Activated CD4-positive, alpha-beta memory T cell treated with anti-CD3 and anti-CD28 coated beads, Interleukin-2, amount 10 ng/mL, durations not matched to agents 7 days and 5 days (primary cell): ENCODE data around the gene ACADSB. TPM values are rescaled to one million over a fixed set of nuclear protein-coding genes. Genes with fewer than 3 reads are reported as not detected.
A peak's percentile ranks its signal among the peaks of the same experiment; 100 is the strongest.

Source experiments
- CTCF ChIA-PET: fragments of 350-600 bp; sonication (Branson Sonifier 250); formaldehyde crosslinking; loops from one replicate; lab custom pipeline; 2021; ENCODE audit warnings: antibody characterized with exemption, inconsistent platforms; lab: Charles Lee
- POLR2A ChIA-PET: fragments of 350-600 bp; sonication (Branson Sonifier 250); formaldehyde crosslinking; loops from one replicate; lab custom pipeline; 2021; ENCODE audit warnings: antibody characterized with exemption; lab: Charles Lee
- DNase-seq: peaks from one replicate; pipeline ENCODE4 v3.0.0-alpha.2; 2020
- H3K27ac Mint-ChIP-seq: one replicate; pipeline ENCODE4 v1.8.0; 2021; ENCODE audit warnings: mild to moderate bottlenecking, mixed read lengths
- H3K27me3 Mint-ChIP-seq: one replicate; pipeline ENCODE4 v1.8.0; 2021; ENCODE audit warnings: mixed read lengths
- H3K36me3 Mint-ChIP-seq: one replicate; pipeline ENCODE4 v1.8.0; 2021; ENCODE audit warnings: low read depth, mixed read lengths
- H3K4me1 Mint-ChIP-seq: one replicate; pipeline ENCODE4 v1.8.0; 2021; ENCODE audit warnings: mixed read lengths
- H3K4me3 Mint-ChIP-seq: one replicate; pipeline ENCODE4 v1.8.0; 2021; ENCODE audit warnings: mild to moderate bottlenecking, mixed read lengths
- H3K9me3 Mint-ChIP-seq: one replicate; pipeline ENCODE4 v1.8.0; 2021; ENCODE audit warnings: mixed read lengths
- total RNA-seq, 2 experiments: library from RNA; stranded (reverse); gene quantifications; one replicate each; pipeline ENCODE4 v1.2.3, GENCODE V29; 2021

The ACADSB gene
- total RNA-seq, 2 experiments from 2014 or later, result 21.2 to 21.7 TPM

DNA sequence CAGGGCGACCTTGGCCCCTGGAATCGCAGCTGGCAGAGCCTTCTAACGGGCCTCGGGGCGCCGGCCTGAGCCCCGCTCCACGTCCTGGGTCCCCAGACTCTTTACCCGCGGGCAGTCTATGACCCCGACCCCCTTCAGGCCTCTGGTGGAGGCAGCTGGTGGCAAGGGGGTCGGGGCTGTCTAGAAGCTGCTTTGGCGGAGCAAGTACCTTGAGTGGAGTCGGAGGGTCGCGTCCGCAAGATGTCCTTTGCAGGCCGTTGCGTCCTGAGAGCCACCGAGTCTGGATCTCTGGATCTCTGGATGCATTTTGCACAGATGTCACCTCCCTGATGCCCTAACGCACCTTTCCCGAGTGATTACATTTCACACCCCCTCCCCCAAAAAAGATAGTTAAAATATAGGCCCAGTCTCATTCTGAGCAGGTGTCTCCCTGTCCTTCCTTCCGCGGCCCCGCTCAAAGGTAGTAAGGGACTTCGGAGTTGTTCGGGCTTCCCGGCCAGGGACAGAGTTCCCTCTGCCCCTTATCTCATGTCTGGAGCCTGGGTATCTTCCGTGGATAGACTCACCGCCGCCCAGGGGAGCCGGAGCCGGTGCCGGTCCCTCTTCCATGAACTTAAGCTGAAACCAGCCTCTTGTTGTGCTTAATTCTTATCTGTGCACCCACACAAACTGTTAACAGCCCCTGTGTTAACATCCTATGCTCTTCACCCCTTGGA is 457 bp downstream of the ACADSB start:
- Mint-ChIP-seq H3K36me3 (peaks cover 11% of the 10 kb centered on the region), H3K27ac (peak overlapping the region; percentile 91), H3K4me1 (peaks cover 41% of the 10 kb centered on the region), H3K27me3 (no peaks in the 10 kb centered on the region), H3K4me3 (peak overlapping the region; percentile 93), H3K9me3 (no peaks in the 10 kb centered on the region)
- DNase-seq, result peak; percentile 21
- ChIA-PET CTCF (interaction anchor here (1.3 to 4.3 kb wide), 3 partner anchors 12 to 145 kb away, joined by 3 to 29 read pairs (median 16); partner anchors contain the start of genes BUB3 and PSTK), POLR2A (interaction anchor here (1.1 to 4.4 kb wide), 10 partner anchors 11 to 232 kb away, joined by 3 to 49 read pairs (median 10); partner anchors contain the start of genes BUB3, C10orf88 and PSTK)

DNA sequence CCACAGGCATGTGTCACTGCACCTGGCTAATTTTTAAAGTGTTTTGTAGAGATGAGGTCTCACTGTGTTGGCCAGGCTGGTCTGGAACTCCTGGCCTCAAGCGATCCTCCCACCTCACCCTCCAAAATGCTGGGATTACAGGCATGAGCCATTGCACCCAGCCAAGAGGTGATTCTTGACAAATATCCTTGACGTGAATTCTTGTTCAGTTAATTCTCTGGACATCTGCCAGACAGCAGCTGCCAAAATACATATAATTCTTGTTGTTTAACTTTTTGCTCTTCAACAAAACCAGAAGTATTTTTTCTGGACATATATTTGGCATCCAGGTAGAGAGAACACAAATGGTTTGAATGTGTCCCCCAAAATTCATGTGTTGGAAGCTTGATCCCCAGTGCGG is 3.2 kb downstream of the ACADSB start:
- no peaks in the 10 kb centered on the region for H3K9me3 Mint-ChIP-seq
- no peak for DNase-seq
- H3K27me3 Mint-ChIP-seq, result no peaks in the 10 kb centered on the region
- CTCF ChIA-PET, result interaction anchor here (1.4 kb wide), 1 partner anchor 10 kb away, joined by 9 read pairs; no protein-coding TSS in a partner anchor
- no peak overlapping the region for H3K27ac Mint-ChIP-seq
- H3K4me1 Mint-ChIP-seq, result peaks cover 29% of the 10 kb centered on the region
- POLR2A ChIA-PET, result no interaction called here
- peaks cover 11% of the 10 kb centered on the region for H3K36me3 Mint-ChIP-seq
- no peak overlapping the region for H3K4me3 Mint-ChIP-seq

DNA sequence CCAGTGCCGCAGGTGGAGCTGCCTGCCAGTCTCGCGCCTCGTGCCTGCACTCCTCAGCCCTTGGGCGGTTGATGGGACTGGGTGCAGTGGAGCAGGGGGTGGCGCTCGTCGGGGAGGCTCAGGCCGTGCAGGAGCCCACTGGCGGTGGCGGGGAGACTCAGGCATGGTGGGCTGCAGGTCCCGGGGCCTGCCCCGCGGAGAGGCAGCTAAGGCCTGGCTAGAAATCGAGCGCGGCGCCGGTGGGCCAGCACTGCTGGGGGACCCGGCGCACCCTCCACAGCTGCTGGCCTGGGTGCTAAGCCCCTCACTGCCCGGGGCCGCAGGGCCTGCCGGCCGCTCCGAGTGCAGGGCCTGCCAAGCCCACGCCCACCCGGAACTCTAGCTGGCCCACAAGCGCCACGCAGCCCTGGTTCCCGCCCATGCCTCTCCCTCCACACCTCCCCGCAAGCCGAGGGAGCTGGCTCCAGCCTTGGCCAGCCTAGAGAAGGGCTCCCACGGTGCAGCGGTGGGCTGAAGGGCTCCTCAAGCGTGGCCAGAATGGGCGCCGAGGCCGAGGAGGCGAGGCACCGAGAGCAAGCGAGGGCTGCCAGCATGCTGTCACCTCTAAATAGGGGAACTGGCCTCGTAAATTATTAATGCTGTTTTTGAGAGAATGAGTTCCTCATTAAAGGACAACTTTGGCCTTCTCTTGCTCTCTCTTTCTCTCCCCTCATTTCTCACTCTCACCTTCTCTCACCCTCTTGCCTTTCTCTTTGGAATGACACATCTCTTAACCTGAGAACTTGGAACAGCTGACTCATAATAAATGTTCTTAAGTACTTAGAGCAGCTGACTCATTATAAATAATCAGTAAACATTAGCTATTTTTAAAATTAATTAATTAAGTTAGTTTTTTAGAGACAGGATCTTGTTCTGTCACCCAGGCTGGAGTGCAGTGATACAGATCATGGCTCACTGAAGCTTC is 4.9 kb downstream of the ACADSB start:
- H3K27me3 Mint-ChIP-seq, result no peaks in the 10 kb centered on the region
- H3K36me3 Mint-ChIP-seq, result peaks cover 9% of the 10 kb centered on the region
- POLR2A ChIA-PET, result no interaction called here
- no peak overlapping the region for H3K27ac Mint-ChIP-seq
- H3K9me3 Mint-ChIP-seq, result no peaks in the 10 kb centered on the region
- CTCF ChIA-PET, result interaction anchor here (1.4 kb wide), 1 partner anchor 9 kb away, joined by 9 read pairs; no protein-coding TSS in a partner anchor
- no peak for DNase-seq
- H3K4me1 Mint-ChIP-seq, result peaks cover 17% of the 10 kb centered on the region
- no peak overlapping the region for H3K4me3 Mint-ChIP-seq

DNA sequence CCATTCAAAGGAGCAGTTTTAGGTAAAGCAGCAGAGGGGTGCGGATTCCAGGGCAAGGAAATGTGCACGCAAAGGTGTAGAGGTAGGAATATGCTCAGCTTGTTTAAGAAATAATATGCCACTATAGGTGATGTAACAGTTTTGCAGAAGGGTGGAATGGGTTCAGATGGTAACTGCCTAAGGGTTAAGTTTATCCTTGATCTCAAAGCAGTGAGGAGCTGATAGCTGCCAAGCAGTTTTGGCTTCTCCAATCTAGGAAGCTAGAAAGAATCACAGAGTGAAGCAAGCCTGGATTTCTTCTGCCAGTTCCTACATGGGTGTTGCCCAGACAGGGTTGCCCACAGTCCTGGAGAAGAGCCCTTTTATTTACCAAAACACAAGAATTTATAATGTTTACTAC is 6.0 kb downstream of the ACADSB start:
- no peak for DNase-seq

DNA sequence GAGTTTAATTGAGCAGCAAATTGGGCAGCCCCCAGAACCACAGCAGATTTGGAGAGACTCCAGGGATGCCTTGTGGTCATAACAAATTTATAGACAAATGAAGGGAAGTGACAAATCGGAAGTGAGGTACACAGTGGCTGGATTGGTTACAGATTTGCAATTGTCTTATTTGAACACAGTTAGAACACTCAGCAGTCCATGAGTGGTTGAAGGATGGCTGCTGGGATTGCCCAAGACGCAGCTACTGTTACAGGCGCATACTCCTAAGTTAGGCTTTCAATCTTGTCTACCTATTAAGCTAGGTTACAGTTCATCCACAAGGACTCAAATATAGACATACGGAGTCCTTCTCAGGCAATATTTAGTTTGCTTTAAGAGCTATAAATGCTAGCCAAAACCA is 7.4 kb downstream of the ACADSB start:
- POLR2A ChIA-PET, result no interaction called here

More for the DNA sequence above, 6.0 kb downstream of the ACADSB start:
- CTCF ChIA-PET, result no interaction called here
- Mint-ChIP-seq H3K4me1 (peaks cover 11% of the 10 kb centered on the region), H3K27me3 (no peaks in the 10 kb centered on the region), H3K9me3 (no peaks in the 10 kb centered on the region), H3K27ac (no peak overlapping the region), H3K4me3 (no peak overlapping the region), H3K36me3 (peaks cover 9% of the 10 kb centered on the region)
- POLR2A ChIA-PET, result no interaction called here

DNA sequence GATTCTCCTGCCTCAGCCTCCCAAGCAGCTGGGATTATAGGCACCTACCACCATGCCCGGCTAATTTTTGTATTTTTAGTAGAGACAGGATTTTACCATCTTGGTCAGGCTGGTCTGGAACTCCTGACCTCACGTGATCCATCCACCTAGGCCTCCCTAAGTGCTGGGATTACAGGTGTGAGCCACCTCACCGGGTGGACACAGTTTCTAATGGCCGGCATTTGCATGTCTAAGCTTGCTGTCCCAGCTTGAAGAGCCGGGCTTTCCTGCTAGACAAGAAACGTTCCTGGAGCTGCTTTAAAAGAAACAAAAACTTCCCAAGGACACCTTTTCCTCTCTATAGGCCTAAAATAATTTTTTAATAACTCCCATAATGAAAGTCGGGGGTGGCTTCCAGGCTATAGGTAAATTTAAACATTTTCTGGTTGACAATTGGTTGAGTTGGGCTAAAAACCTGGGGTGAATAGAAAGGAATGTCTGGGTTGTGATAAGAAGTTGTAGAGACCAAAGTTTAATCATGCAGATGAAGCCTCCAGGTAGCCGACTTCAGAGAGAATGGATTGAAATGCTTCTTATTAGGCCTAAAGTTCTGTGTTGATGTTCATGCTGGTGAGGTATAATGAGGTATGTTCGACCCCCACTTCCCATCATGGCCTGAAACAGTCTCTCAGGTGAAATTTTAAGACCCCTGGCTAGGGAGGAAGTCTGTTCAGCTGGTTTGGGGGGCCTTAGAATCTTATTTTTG is 8.8 kb downstream of the ACADSB start:
- no peaks in the 10 kb centered on the region for H3K4me1 Mint-ChIP-seq
- no peaks in the 10 kb centered on the region for H3K9me3 Mint-ChIP-seq
- no peak overlapping the region for H3K4me3 Mint-ChIP-seq
- ChIA-PET POLR2A (interaction anchor here (1.2 kb wide), 1 partner anchor 37 kb away, joined by 3 read pairs; the partner anchor contains the start of gene PSTK), CTCF (interaction anchor here (2.4 kb wide), 1 partner anchor 26 kb away, joined by 8 read pairs; no protein-coding TSS in a partner anchor)
- DNase-seq, result no peak
- peaks cover 2% of the 10 kb centered on the region for H3K36me3 Mint-ChIP-seq
- no peak overlapping the region for H3K27ac Mint-ChIP-seq
- H3K27me3 Mint-ChIP-seq, result no peaks in the 10 kb centered on the region

More for the DNA sequence above, 7.4 kb downstream of the ACADSB start:
- Mint-ChIP-seq H3K4me1 (no peaks in the 10 kb centered on the region), H3K36me3 (peaks cover 9% of the 10 kb centered on the region), H3K27me3 (no peaks in the 10 kb centered on the region), H3K27ac (no peak overlapping the region), H3K4me3 (no peak overlapping the region), H3K9me3 (no peaks in the 10 kb centered on the region)
- CTCF ChIA-PET, result interaction anchor here (2.4 kb wide), 1 partner anchor 27 kb away, joined by 8 read pairs; no protein-coding TSS in a partner anchor
- no peak for DNase-seq

- no peak for DNase-seq
- H3K27ac Mint-ChIP-seq, result no peak overlapping the region
- no peaks in the 10 kb centered on the region for H3K36me3 Mint-ChIP-seq
- no peak overlapping the region for H3K4me3 Mint-ChIP-seq
- CTCF ChIA-PET, result interaction anchor here (0.6 kb wide), 1 partner anchor 12 kb away, joined by 6 read pairs; no protein-coding TSS in a partner anchor
- no peaks in the 10 kb centered on the region for H3K27me3 Mint-ChIP-seq
- no peaks in the 10 kb centered on the region for H3K4me1 Mint-ChIP-seq
- no peaks in the 10 kb centered on the region for H3K9me3 Mint-ChIP-seq
- POLR2A ChIA-PET, result no interaction called here
Observed at GRCh38 chr10:123018531-123018930, 9.7 kb downstream of the ACADSB start.

DNA sequence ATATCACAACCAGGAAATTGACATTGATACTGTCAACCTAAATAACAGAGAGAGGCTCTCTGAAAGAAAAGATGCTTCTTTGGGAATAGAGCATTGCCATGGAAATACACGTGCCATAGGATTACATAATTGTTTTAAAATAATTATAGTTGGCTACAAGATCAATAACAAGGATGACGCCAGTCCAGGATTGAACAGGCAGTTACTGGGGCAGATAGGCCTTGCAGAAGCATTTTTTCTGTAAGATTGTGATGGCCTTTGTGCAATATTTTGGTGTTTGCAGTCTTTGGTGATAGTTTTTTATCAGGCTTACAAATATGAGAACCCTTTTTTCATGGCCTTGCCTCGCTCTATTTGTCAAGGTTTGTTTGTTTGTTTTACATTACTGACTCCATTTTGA is 10.5 kb downstream of the ACADSB start:
- POLR2A ChIA-PET, result no interaction called here
- Mint-ChIP-seq H3K9me3 (no peaks in the 10 kb centered on the region), H3K27ac (no peak overlapping the region), H3K4me1 (peaks cover 4% of the 10 kb centered on the region), H3K4me3 (no peak overlapping the region), H3K36me3 (no peaks in the 10 kb centered on the region), H3K27me3 (no peaks in the 10 kb centered on the region)
- DNase-seq, result no peak
- CTCF ChIA-PET, result interaction anchor here (0.6 to 1.3 kb wide), 2 partner anchors 10 to 554 kb away, joined by 3 read pairs; no protein-coding TSS in a partner anchor

GRCh38 chr10:123019941-123020703 is 11.3 kb downstream of the ACADSB start:
- CTCF ChIA-PET, result interaction anchor here (1.2 to 2.2 kb wide), 4 partner anchors 9 to 540 kb away, joined by 3 to 16 read pairs (median 3); no protein-coding TSS in a partner anchor
- no peak for DNase-seq
- Mint-ChIP-seq H3K27me3 (no peaks in the 10 kb centered on the region), H3K4me1 (peaks cover 12% of the 10 kb centered on the region), H3K9me3 (no peaks in the 10 kb centered on the region), H3K27ac (no peak overlapping the region), H3K4me3 (no peak overlapping the region), H3K36me3 (no peaks in the 10 kb centered on the region)
- POLR2A ChIA-PET, result no interaction called here

DNA sequence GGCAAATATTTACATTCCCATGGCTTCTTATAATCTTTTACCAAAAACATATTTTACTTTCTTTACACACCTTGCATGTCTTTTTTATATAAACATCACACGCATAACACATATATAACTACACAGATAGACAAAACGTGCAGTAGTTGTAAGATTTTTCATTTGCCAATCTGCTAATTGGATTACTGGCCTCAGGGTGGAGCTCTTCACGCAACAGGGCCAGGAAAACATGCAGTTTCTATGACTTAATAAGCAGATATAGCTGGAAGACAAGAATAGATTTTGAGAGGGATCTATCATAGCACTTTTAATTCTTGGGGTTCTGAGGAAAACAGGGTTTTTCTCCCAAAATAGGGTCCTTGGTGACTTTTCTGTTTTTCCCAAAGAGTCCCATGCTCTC is 12.7 kb downstream of the ACADSB start:
- H3K9me3 Mint-ChIP-seq, result no peaks in the 10 kb centered on the region
- POLR2A ChIA-PET, result no interaction called here
- no peak overlapping the region for H3K27ac Mint-ChIP-seq
- H3K27me3 Mint-ChIP-seq, result no peaks in the 10 kb centered on the region
- no peaks in the 10 kb centered on the region for H3K36me3 Mint-ChIP-seq
- DNase-seq, result no peak
- no peak overlapping the region for H3K4me3 Mint-ChIP-seq
- CTCF ChIA-PET, result interaction anchor here (1.0 to 2.5 kb wide), 7 partner anchors 8 to 539 kb away, joined by 3 to 16 read pairs (median 5); no protein-coding TSS in a partner anchor
- H3K4me1 Mint-ChIP-seq, result peaks cover 13% of the 10 kb centered on the region

DNA sequence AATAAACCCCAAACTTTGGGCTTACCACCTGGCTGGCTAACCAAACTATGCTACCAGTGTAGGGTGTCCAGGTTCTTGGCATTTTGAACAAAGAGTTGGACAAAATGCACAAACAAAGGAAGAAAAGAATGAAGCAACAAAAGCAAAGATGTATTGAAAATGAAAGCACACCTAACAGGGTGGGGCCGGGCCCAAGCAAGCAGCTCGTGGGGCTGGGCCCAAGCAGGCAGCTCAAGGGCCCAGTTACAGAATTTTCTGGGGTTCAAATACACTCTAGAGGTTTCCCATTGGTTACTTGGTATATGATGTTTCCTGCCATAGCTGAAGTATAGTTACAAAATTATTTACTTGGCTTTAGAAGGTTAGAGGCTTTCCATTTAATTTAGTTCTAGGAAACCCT is 15.7 kb downstream of the ACADSB start:
- Mint-ChIP-seq H3K36me3 (no peaks in the 10 kb centered on the region), H3K4me1 (peaks cover 13% of the 10 kb centered on the region), H3K9me3 (no peaks in the 10 kb centered on the region), H3K27me3 (no peaks in the 10 kb centered on the region), H3K27ac (no peak overlapping the region), H3K4me3 (no peak overlapping the region)
- ChIA-PET POLR2A (interaction anchor here (3.3 kb wide), 1 partner anchor 15 kb away, joined by 11 read pairs; the partner anchor contains the start of genes ACADSB and IKZF5), CTCF (interaction anchor here (1.8 kb wide), 1 partner anchor 18 kb away, joined by 6 read pairs; no protein-coding TSS in a partner anchor)
- DNase-seq, result no peak
